H9 (cell line): ENCODE results near the gene HBS1L. TPM values are rescaled to one million over a fixed set of nuclear protein-coding genes. Genes with fewer than 3 reads are reported as not detected.

Experiments used
- DNase-seq: peaks from one replicate; pipeline ENCODE4 v3.0.0-alpha.2; 2017
- H2AFZ ChIP-seq: one replicate; pipeline ENCODE4 v1.6.1; 2013; ENCODE audit warnings: mild to moderate bottlenecking, low read length, control low read depth, moderate library complexity
- H2AK5ac ChIP-seq: 2 replicates; pipeline ENCODE4 v1.6.1; 2013; ENCODE audit warnings: low read length, control low read depth, mixed read lengths; ENCODE audit not compliant: insufficient read length
- H2BK120ac ChIP-seq: one replicate; pipeline ENCODE4 v1.6.1; 2013; ENCODE audit warnings: low read depth, mild to moderate bottlenecking, low read length, control low read depth, inconsistent platforms; ENCODE audit not compliant: poor library complexity, severe bottlenecking
- H2BK12ac ChIP-seq: 2 replicates; pipeline ENCODE4 v1.6.1; 2013; ENCODE audit warnings: low read length, control low read depth, mixed read lengths, low read depth; ENCODE audit not compliant: insufficient read length
- H2BK15ac ChIP-seq: 2 replicates; pipeline ENCODE4 v1.6.1; 2013; ENCODE audit warnings: low read depth, low read length, control low read depth
- H2BK20ac ChIP-seq: one replicate; pipeline ENCODE4 v1.6.1; 2013; ENCODE audit warnings: low read depth, mild to moderate bottlenecking, low read length, control low read depth, inconsistent platforms; ENCODE audit not compliant: poor library complexity, severe bottlenecking
- H2BK5ac ChIP-seq: 2 replicates; pipeline ENCODE4 v1.6.1; 2013; ENCODE audit warnings: low read length, control low read depth, mixed read lengths; ENCODE audit not compliant: insufficient read length
- H3K14ac ChIP-seq: 2 replicates; pipeline ENCODE4 v1.6.1; 2013; ENCODE audit warnings: low read length, control low read depth; ENCODE audit not compliant: insufficient read depth
- H3K18ac ChIP-seq: 2 replicates; pipeline ENCODE4 v1.6.1; 2013; ENCODE audit warnings: low read depth, mild to moderate bottlenecking, mixed read lengths, low read length, control low read depth; ENCODE audit not compliant: insufficient read length
- H3K23ac ChIP-seq: 2 replicates; pipeline ENCODE4 v1.6.1; 2013; ENCODE audit warnings: low read length, control low read depth, mixed read lengths, low read depth; ENCODE audit not compliant: insufficient read length
- H3K23me2 ChIP-seq: 2 replicates; pipeline ENCODE4 v1.6.1; 2013; ENCODE audit warnings: low read depth, mild to moderate bottlenecking, mixed read lengths, low read length, control low read depth; ENCODE audit not compliant: insufficient read length, poor library complexity, severe bottlenecking
- H3K27ac ChIP-seq: 2 replicates; pipeline ENCODE4 v1.5.1; 2013; ENCODE audit warnings: low read length, control low read depth, mixed read lengths, low read depth; ENCODE audit not compliant: insufficient read length
- H3K27me3 ChIP-seq: 2 replicates; pipeline ENCODE4 v1.6.1; 2013; ENCODE audit warnings: low read length, control low read depth, inconsistent platforms; ENCODE audit not compliant: insufficient read depth
- H3K4ac ChIP-seq: 2 replicates; pipeline ENCODE4 v1.6.1; 2013; ENCODE audit warnings: low read depth, mild to moderate bottlenecking, control low read depth, inconsistent platforms, low read length, moderate library complexity
- H3K4me1 ChIP-seq: 2 replicates; pipeline ENCODE4 v1.6.1; 2013; ENCODE audit warnings: low read length, control low read depth, inconsistent platforms; ENCODE audit not compliant: insufficient read depth
- H3K4me2 ChIP-seq: 2 replicates; pipeline ENCODE4 v1.6.1; 2013; ENCODE audit warnings: low read length, control low read depth, mixed read lengths; ENCODE audit not compliant: insufficient read length, insufficient read depth
- H3K56ac ChIP-seq: 2 replicates; pipeline ENCODE4 v1.6.1; 2013; ENCODE audit warnings: low read depth, mild to moderate bottlenecking, mixed read lengths, low read length, control low read depth; ENCODE audit not compliant: insufficient read length
- H3K79me1 ChIP-seq: 2 replicates; pipeline ENCODE4 v1.6.1; 2013; ENCODE audit warnings: low read depth, mild to moderate bottlenecking, moderate library complexity, low read length, control low read depth, inconsistent platforms; ENCODE audit not compliant: insufficient read depth, poor library complexity, severe bottlenecking
- H3K79me2 ChIP-seq: 2 replicates; pipeline ENCODE4 v1.6.1; 2013; ENCODE audit warnings: low read length, control low read depth, inconsistent platforms; ENCODE audit not compliant: insufficient read depth
- H3K9ac ChIP-seq: 2 replicates; pipeline ENCODE4 v1.6.1; 2013; ENCODE audit warnings: low read length, control low read depth, mixed read lengths; ENCODE audit not compliant: insufficient read length; ENCODE audit errors: extremely low read depth
- H3K9me3 ChIP-seq: one replicate; pipeline ENCODE4 v1.6.1; 2013; ENCODE audit warnings: low read depth, low read length, inconsistent platforms; ENCODE audit not compliant: control insufficient read depth
- H3T11ph ChIP-seq: one replicate; pipeline ENCODE4 v1.6.1; 2013; ENCODE audit warnings: mild to moderate bottlenecking, low read length, control low read depth, inconsistent platforms
- H4K20me1 ChIP-seq: one replicate; pipeline ENCODE4 v1.6.1; 2013; ENCODE audit not compliant: control insufficient read depth, insufficient read length, insufficient read depth
- H4K5ac ChIP-seq: 2 replicates; pipeline ENCODE4 v1.6.1; 2013; ENCODE audit warnings: low read depth, mild to moderate bottlenecking, mixed read lengths, low read length, control low read depth; ENCODE audit not compliant: insufficient read length
- H4K8ac ChIP-seq: replicated peaks from 2 replicates; pipeline ENCODE4 v1.6.1; 2013; ENCODE audit warnings: low read length, control low read depth, mixed read lengths, low read depth; ENCODE audit not compliant: insufficient read length
- H4K91ac ChIP-seq: 2 replicates; pipeline ENCODE4 v1.6.1; 2013; ENCODE audit warnings: low read depth, mild to moderate bottlenecking, moderate library complexity, mixed read lengths, low read length, control low read depth; ENCODE audit not compliant: insufficient read length
- H3K27ac Mint-ChIP-seq, 3 experiments: 2 replicates in 2 of 3; 3 replicates in 1 of 3; pipeline ENCODE4 v1.8.0; 2020 to 2021; ENCODE audit warnings: mixed read lengths in 3 of 3, mild to moderate bottlenecking in 1 of 3, moderate library complexity in 1 of 3
- H3K27me3 Mint-ChIP-seq: 2 replicates; pipeline ENCODE4 v1.8.0; 2021; ENCODE audit warnings: low read depth, mild to moderate bottlenecking, moderate library complexity, mixed read lengths
- H3K36me3 Mint-ChIP-seq, 3 experiments: 2 replicates in 2 of 3; 3 replicates in 1 of 3; pipeline ENCODE4 v1.8.0; 2020 to 2021; ENCODE audit warnings: low read depth in 3 of 3, mixed read lengths in 3 of 3; ENCODE audit not compliant: insufficient read depth in 1 of 3
- H3K4me1 Mint-ChIP-seq, 2 experiments: 2 replicates each; pipeline ENCODE4 v1.8.0; 2020; ENCODE audit warnings: mixed read lengths in 2 of 2
- H3K4me3 Mint-ChIP-seq, 2 experiments: 2 replicates in 1 of 2; 3 replicates in 1 of 2; pipeline ENCODE4 v1.8.0; 2020 to 2021; ENCODE audit warnings: mild to moderate bottlenecking in 2 of 2, mixed read lengths in 2 of 2, moderate library complexity in 1 of 2
- H3K9me3 Mint-ChIP-seq, 2 experiments: 2 replicates in 1 of 2; 3 replicates in 1 of 2; pipeline ENCODE4 v1.8.0; 2020; ENCODE audit warnings: mild to moderate bottlenecking in 2 of 2, mixed read lengths in 2 of 2, moderate library complexity in 1 of 2
- CTCF ChIP-seq: fragments of 200-600 bp; sonication (generic); conservative IDR thresholded peaks from 3 replicates; pipeline ENCODE4 v1.8.0; 2021; ENCODE audit warnings: antibody characterized with exemption, mild to moderate bottlenecking
- WGBS: extraction: QIAGEN DNeasy Blood & Tissue Kit; methylation state at CpG from one replicate; pipeline ENCODE4 v1.1.7; 2013; ENCODE audit warnings: missing lambda C conversion rate, low lambda C conversion rate, mixed read lengths; ENCODE audit not compliant: insufficient read length; ENCODE audit errors: extremely low coverage; 5-methylcytosine and 5-hydroxymethylcytosine counted together
- total RNA-seq: library from RNA; stranded (reverse); gene quantifications from 2 replicates; pipeline ENCODE4 v1.2.1, GENCODE V29; 2021

Gene HBS1L
- total RNA-seq, 1 experiment from 2014 or later = 110 TPM

GRCh38 chr6:135084916-135085269 is 30.3 kb upstream of the HBS1L start:
- no peak overlapping the region for H3K4me3 Mint-ChIP-seq
- no peak overlapping the region for H3K27ac ChIP-seq
- WGBS = no CpG with 5 or more reads among the region's 1 CpG

More at GRCh38 chr6:135084916-135085269, 30.3 kb upstream of the HBS1L start:
- no peaks in the 10 kb centered on the region for H4K20me1 ChIP-seq
- no peak overlapping the region for H3K56ac ChIP-seq
- Mint-ChIP-seq H3K9me3 (peaks cover 11% of the 10 kb centered on the region in 2 experiments), H3K36me3 (peaks cover 0 to 13% (median 4%) of the 10 kb centered on the region in 3 experiments; a peak in 4 of 7 replicates), H3K27ac (no peak overlapping the region), H3K4me1 (peaks cover 0 to 12% of the 10 kb centered on the region in 2 experiments; a peak in 2 of 4 replicates), H3K27me3 (no peaks in the 10 kb centered on the region)
- H4K91ac ChIP-seq = no peak overlapping the region
- H3K79me2 ChIP-seq = no peaks in the 10 kb centered on the region
- no peak overlapping the region for H2BK15ac ChIP-seq
- H4K5ac ChIP-seq = no peak overlapping the region
- H3K79me1 ChIP-seq = no peaks in the 10 kb centered on the region
- no peak for DNase-seq
- H4K8ac ChIP-seq = no peak overlapping the region
- no peak overlapping the region for H2BK120ac ChIP-seq
- no peak overlapping the region for H3K4ac ChIP-seq
- H3K23me2 ChIP-seq = no peaks in the 10 kb centered on the region
- no peak overlapping the region for H2BK20ac ChIP-seq
- no peaks in the 10 kb centered on the region for H3K9me3 ChIP-seq
- no peak overlapping the region for H3K9ac ChIP-seq
- H3K4me2 ChIP-seq = no peak overlapping the region
- no peak overlapping the region for H3K18ac ChIP-seq
- no peak overlapping the region for H2AK5ac ChIP-seq
- no peaks in the 10 kb centered on the region for H3K27me3 ChIP-seq
- no peak overlapping the region for H2BK5ac ChIP-seq
- H3K4me1 ChIP-seq = no peaks in the 10 kb centered on the region
- no peak for TF ChIP-seq CTCF
- no peak overlapping the region for H2BK12ac ChIP-seq
- H3K23ac ChIP-seq = no peak overlapping the region
- H3K14ac ChIP-seq = no peak overlapping the region
- H3T11ph ChIP-seq = no peak overlapping the region
- no peak overlapping the region for H2AFZ ChIP-seq
